ENCODE data around the gene DEXI. TPM values are rescaled to one million over a fixed set of nuclear protein-coding genes. Genes with fewer than 3 reads are reported as not detected.

Gene DEXI
- total and polyA plus RNA-seq, 2 of the 13 experiments (the other 11 are each of a cell fraction or from before 2014, with no cell fraction given): 51.5 to 70.4 TPM

GRCh38 chr16:10964039-10964890 lies 22.0 kb upstream of the DEXI start (continued):
- TF ChIP-seq, protein P1, sequence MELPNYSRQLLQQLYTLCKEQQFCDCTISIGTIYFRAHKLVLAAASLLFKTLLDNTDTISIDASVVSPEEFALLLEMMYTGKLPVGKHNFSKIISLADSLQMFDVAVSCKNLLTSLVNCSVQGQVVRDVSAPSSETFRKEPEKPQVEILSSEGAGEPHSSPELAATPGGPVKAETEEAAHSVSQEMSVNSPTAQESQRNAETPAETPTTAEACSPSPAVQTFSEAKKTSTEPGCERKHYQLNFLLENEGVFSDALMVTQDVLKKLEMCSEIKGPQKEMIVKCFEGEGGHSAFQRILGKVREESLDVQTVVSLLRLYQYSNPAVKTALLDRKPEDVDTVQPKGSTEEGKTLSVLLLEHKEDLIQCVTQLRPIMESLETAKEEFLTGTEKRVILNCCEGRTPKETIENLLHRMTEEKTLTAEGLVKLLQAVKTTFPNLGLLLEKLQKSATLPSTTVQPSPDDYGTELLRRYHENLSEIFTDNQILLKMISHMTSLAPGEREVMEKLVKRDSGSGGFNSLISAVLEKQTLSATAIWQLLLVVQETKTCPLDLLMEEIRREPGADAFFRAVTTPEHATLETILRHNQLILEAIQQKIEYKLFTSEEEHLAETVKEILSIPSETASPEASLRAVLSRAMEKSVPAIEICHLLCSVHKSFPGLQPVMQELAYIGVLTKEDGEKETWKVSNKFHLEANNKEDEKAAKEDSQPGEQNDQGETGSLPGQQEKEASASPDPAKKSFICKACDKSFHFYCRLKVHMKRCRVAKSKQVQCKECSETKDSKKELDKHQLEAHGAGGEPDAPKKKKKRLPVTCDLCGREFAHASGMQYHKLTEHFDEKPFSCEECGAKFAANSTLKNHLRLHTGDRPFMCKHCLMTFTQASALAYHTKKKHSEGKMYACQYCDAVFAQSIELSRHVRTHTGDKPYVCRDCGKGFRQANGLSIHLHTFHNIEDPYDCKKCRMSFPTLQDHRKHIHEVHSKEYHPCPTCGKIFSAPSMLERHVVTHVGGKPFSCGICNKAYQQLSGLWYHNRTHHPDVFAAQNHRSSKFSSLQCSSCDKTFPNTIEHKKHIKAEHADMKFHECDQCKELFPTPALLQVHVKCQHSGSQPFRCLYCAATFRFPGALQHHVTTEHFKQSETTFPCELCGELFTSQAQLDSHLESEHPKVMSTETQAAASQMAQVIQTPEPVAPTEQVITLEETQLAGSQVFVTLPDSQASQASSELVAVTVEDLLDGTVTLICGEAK (IDR thresholded peaks at IDR 0.05): no peak
- TF ChIP-seq, protein P1 (CRISPR knock-in tag; IDR thresholded peaks at IDR 0.05): no peak
- TF ChIP-seq ZNF224 (CRISPR knock-in tag; IDR thresholded peaks at IDR 0.05) (peak; percentile 31; the same call in 1 of the 2 replicates), ZNF10 (CRISPR knock-in tag; IDR thresholded peaks at IDR 0.05; ENCODE audit: borderline replicate concordance, low read depth) (no peak), RFXAP (CRISPR knock-in tag; IDR thresholded peaks at IDR 0.05; ENCODE audit: borderline replicate concordance) (no peak), PCBP1 (IDR thresholded peaks at IDR 0.05; ENCODE audit: borderline replicate concordance, low read depth, low read length) (no peak), ZNF207 (IDR thresholded peaks at IDR 0.05; ENCODE audit: borderline replicate concordance) (no peak), HOXA9 (CRISPR knock-in tag; IDR thresholded peaks at IDR 0.05; ENCODE audit: borderline replicate concordance) (no peak)
- TF ChIP-seq, protein P2, sequence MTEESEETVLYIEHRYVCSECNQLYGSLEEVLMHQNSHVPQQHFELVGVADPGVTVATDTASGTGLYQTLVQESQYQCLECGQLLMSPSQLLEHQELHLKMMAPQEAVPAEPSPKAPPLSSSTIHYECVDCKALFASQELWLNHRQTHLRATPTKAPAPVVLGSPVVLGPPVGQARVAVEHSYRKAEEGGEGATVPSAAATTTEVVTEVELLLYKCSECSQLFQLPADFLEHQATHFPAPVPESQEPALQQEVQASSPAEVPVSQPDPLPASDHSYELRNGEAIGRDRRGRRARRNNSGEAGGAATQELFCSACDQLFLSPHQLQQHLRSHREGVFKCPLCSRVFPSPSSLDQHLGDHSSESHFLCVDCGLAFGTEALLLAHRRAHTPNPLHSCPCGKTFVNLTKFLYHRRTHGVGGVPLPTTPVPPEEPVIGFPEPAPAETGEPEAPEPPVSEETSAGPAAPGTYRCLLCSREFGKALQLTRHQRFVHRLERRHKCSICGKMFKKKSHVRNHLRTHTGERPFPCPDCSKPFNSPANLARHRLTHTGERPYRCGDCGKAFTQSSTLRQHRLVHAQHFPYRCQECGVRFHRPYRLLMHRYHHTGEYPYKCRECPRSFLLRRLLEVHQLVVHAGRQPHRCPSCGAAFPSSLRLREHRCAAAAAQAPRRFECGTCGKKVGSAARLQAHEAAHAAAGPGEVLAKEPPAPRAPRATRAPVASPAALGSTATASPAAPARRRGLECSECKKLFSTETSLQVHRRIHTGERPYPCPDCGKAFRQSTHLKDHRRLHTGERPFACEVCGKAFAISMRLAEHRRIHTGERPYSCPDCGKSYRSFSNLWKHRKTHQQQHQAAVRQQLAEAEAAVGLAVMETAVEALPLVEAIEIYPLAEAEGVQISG (CRISPR knock-in tag; IDR thresholded peaks at IDR 0.05): peak; percentile 75
- TF ChIP-seq, protein P3, sequence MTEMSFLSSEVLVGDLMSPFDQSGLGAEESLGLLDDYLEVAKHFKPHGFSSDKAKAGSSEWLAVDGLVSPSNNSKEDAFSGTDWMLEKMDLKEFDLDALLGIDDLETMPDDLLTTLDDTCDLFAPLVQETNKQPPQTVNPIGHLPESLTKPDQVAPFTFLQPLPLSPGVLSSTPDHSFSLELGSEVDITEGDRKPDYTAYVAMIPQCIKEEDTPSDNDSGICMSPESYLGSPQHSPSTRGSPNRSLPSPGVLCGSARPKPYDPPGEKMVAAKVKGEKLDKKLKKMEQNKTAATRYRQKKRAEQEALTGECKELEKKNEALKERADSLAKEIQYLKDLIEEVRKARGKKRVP (CRISPR knock-in tag; IDR thresholded peaks at IDR 0.05): no peak
- TF ChIP-seq, protein P4, sequence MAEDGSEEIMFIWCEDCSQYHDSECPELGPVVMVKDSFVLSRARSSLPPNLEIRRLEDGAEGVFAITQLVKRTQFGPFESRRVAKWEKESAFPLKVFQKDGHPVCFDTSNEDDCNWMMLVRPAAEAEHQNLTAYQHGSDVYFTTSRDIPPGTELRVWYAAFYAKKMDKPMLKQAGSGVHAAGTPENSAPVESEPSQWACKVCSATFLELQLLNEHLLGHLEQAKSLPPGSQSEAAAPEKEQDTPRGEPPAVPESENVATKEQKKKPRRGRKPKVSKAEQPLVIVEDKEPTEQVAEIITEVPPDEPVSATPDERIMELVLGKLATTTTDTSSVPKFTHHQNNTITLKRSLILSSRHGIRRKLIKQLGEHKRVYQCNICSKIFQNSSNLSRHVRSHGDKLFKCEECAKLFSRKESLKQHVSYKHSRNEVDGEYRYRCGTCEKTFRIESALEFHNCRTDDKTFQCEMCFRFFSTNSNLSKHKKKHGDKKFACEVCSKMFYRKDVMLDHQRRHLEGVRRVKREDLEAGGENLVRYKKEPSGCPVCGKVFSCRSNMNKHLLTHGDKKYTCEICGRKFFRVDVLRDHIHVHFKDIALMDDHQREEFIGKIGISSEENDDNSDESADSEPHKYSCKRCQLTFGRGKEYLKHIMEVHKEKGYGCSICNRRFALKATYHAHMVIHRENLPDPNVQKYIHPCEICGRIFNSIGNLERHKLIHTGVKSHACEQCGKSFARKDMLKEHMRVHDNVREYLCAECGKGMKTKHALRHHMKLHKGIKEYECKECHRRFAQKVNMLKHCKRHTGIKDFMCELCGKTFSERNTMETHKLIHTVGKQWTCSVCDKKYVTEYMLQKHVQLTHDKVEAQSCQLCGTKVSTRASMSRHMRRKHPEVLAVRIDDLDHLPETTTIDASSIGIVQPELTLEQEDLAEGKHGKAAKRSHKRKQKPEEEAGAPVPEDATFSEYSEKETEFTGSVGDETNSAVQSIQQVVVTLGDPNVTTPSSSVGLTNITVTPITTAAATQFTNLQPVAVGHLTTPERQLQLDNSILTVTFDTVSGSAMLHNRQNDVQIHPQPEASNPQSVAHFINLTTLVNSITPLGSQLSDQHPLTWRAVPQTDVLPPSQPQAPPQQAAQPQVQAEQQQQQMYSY (CRISPR knock-in tag; IDR thresholded peaks at IDR 0.05): 0 out of 2 replicates have a peak, but pooled peaks have one; percentile 41
